ENCODE measurements around the gene BHLHE40.

GRCh38 chr3:5022966-5023776, 43.9 kb downstream of the BHLHE40 start:
- TF ChIP-seq, protein P1, sequence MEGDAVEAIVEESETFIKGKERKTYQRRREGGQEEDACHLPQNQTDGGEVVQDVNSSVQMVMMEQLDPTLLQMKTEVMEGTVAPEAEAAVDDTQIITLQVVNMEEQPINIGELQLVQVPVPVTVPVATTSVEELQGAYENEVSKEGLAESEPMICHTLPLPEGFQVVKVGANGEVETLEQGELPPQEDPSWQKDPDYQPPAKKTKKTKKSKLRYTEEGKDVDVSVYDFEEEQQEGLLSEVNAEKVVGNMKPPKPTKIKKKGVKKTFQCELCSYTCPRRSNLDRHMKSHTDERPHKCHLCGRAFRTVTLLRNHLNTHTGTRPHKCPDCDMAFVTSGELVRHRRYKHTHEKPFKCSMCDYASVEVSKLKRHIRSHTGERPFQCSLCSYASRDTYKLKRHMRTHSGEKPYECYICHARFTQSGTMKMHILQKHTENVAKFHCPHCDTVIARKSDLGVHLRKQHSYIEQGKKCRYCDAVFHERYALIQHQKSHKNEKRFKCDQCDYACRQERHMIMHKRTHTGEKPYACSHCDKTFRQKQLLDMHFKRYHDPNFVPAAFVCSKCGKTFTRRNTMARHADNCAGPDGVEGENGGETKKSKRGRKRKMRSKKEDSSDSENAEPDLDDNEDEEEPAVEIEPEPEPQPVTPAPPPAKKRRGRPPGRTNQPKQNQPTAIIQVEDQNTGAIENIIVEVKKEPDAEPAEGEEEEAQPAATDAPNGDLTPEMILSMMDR (IDR thresholded peaks at IDR 0.05; ENCODE audit: insufficient read depth, low read length, poor library complexity, severe bottlenecking): no peak
- no peak for TF ChIP-seq EZH2phosphoT487 (conservative IDR thresholded peaks at IDR 0.05; ENCODE audit: low read length)
